HK-2 (cell line): ENCODE measurements around the gene TRAPPC14.

Experiments
- DNase-seq: peaks from one replicate; pipeline ENCODE4 v3.0.0-alpha.2; 2018; ENCODE audit not compliant: unreplicated experiment

The TRAPPC14 gene

GRCh38 chr7:100124301-100125230, 34.0 kb downstream of the TRAPPC14 start:
- DNase-seq, result no peak

GRCh38 chr7:100122568-100122967, 36.0 kb downstream of the TRAPPC14 start:
- no peak for DNase-seq

GRCh38 chr7:100122067-100122466, 36.5 kb downstream of the TRAPPC14 start:
- no peak for DNase-seq

GRCh38 chr7:100120733-100121036, 37.8 kb downstream of the TRAPPC14 start:
- no peak for DNase-seq

- peak; percentile 66 for DNase-seq
Measured at GRCh38 chr7:100119970-100120732, 38.4 kb downstream of the TRAPPC14 start.

- peak; percentile 94 for DNase-seq
Measured at GRCh38 chr7:100119072-100119969, 39.2 kb downstream of the TRAPPC14 start, which contains the start of the genes CNPY4 and TAF6. TSS of gene CNPY4 (plus strand) at chr7:100119634. CDS start at chr7:100119745, 111 bp downstream. TSS of gene TAF6 (minus strand) at chr7:100119358. CDS start at chr7:100114209, 5,149 bp downstream.

- DNase-seq, result no peak
Measured at GRCh38 chr7:100118388-100119071, 40.0 kb downstream of the TRAPPC14 start.

- DNase-seq, result no peak
Measured at GRCh38 chr7:100115026-100115425, 43.5 kb downstream of the TRAPPC14 start.

- DNase-seq, result no peak
Measured at GRCh38 chr7:100111914-100112313, 46.6 kb downstream of the TRAPPC14 start.

GRCh38 chr7:100111156-100111555, 47.4 kb downstream of the TRAPPC14 start:
- DNase-seq, result no peak

- DNase-seq, result no peak
Measured at GRCh38 chr7:100109521-100110163, 48.9 kb downstream of the TRAPPC14 start.

GRCh38 chr7:100107890-100108289, 50.6 kb downstream of the TRAPPC14 start:
- no peak for DNase-seq

GRCh38 chr7:100107125-100107737, 51.3 kb downstream of the TRAPPC14 start:
- no peak for DNase-seq

- no peak for DNase-seq
Measured at GRCh38 chr7:100106633-100107032, 51.9 kb downstream of the TRAPPC14 start.

- DNase-seq, result no peak
Measured at GRCh38 chr7:100105534-100105933, 53.0 kb downstream of the TRAPPC14 start.
